Activated naive CD8-positive, alpha-beta T cell (primary cell): ENCODE data around the gene THY1.
"Not testable (repeated sequence)": the region's sequence is repeated elsewhere in the genome, so short reads cannot be mapped to it uniquely, and the experiment has no call there.

ENCODE experiments used
- H3K27ac Mint-ChIP-seq: one replicate; pipeline ENCODE4 v1.8.0; 2021; ENCODE audit warnings: mixed read lengths
- H3K27me3 Mint-ChIP-seq: one replicate; pipeline ENCODE4 v1.8.0; 2021; ENCODE audit warnings: mixed read lengths
- H3K36me3 Mint-ChIP-seq: one replicate; pipeline ENCODE4 v1.8.0; 2021; ENCODE audit warnings: mixed read lengths
- H3K4me1 Mint-ChIP-seq: one replicate; pipeline ENCODE4 v1.8.0; 2021; ENCODE audit warnings: low read depth, mixed read lengths
- H3K4me3 Mint-ChIP-seq: one replicate; pipeline ENCODE4 v1.8.0; 2021; ENCODE audit warnings: mild to moderate bottlenecking, mixed read lengths
- H3K9me3 Mint-ChIP-seq: one replicate; pipeline ENCODE4 v1.8.0; 2021; ENCODE audit warnings: low read depth, mixed read lengths

Gene THY1

DNA sequence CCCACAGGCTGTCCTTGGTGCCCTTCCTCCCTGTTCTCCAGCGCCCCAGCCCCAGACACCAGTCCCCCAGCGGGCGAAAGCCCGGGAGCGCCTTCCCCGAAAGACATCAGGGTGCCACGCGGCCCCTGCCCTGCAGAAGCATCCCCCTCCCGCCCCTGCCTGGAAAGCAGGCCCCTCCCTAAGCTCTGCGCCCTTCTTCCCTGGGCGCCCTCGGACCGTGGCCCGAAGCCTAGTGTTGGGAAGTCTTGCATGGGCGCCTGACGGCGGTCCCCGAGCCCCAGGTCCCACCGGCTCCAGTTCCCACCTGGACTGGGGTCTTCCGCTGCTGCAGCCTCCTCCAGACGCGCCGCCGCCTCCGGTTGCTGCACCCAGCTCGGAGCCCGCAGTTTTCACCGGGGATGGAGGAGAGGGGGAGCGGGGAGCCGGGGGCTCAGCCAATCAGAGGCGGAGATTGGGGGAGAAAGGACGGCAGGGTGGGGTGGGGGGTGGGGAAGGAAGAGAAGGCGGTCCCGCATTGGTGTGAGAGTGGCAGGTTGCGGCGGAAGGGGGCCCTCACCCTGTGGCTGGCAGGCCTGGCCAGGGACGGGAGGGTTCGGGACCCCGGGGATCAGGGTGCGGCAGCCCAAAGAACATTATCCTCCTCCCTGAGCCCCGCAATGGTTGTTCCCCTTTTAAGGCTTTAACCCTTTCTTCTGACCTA is at the start of gene THY1:
THY1 (minus strand) TSS at position 364 of the 700 bp plus-strand sequence. CDS start 2,267 bp downstream, outside the sequence.
- Mint-ChIP-seq H3K4me1 (peaks cover 25% of the 10 kb centered on the region), H3K27me3 (peaks cover 32% of the 10 kb centered on the region)

DNA sequence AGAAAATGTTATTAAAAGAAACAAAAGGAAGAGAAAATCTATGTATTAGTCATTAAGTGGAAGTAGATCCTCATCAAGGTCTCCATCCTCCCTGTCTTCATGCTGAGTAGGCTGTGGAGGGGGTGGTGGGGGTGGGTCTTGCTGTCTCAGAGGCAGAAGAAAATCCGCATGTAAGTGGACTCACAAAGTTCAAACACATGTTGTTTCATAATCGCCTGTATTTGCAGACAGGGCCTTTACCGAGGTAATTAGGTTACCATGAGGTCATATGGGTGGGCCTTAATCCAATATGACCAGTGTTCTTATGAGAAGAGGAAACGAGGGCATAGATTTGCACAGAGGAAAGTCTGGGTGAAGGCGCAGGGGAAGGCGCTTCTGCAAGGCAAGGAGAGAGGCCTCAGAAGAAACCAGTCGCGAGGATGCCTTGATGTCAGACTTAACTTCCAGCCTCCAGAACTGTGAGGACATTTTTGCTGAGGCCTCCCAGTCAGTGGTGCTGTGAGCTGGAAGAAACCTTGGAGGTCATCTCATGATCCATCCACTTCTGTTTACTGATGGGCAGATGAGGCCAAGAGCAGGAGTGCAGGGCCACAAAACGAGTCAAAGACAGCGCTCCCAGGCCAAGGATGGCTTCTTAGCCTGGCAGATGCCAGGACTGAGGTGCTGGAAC is 49.3 kb upstream of the THY1 start:
- Mint-ChIP-seq H3K27ac (no peak overlapping the region), H3K9me3 (peaks cover 7% of the 10 kb centered on the region), H3K4me3 (no peak overlapping the region), H3K4me1 (no peaks in the 10 kb centered on the region), H3K36me3 (peaks cover 3% of the 10 kb centered on the region), H3K27me3 (peaks cover 23% of the 10 kb centered on the region)

More for the DNA sequence above, at the start of gene THY1:
- H3K4me3 Mint-ChIP-seq = peak within 1 kb of the TSS; percentile 72
- no peaks in the 10 kb centered on the region for H3K9me3 Mint-ChIP-seq
- no peaks in the 10 kb centered on the region for H3K36me3 Mint-ChIP-seq
- H3K27ac Mint-ChIP-seq = no peak within 1 kb of the TSS

DNA sequence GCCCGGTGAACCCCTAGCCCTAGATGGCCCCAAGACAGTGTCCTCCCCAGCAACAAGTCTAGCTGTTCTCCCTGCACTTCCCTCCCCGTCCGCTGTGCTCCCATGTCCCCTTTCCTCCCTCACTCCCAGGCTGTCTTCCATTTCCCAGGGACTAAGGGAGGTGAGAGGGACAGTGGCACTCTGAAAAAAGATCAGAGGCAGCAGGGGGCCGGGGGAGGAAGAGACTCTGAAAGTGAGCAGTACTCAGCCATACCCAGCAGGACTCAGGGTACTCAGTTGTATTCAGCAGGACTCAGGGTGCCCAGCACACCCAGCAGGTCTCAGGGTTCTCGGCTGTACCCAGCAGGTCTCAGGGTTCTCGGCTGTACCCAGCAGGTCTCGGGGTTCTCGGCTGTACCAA is 48.4 kb upstream of the THY1 start:
- Mint-ChIP-seq H3K36me3 (peaks cover 6% of the 10 kb centered on the region), H3K4me1 (no peaks in the 10 kb centered on the region), H3K4me3 (no peak overlapping the region), H3K9me3 (peaks cover 17% of the 10 kb centered on the region), H3K27me3 (peaks cover 23% of the 10 kb centered on the region), H3K27ac (no peak overlapping the region)

- peaks cover 20% of the 10 kb centered on the region for H3K9me3 Mint-ChIP-seq
- H3K27me3 Mint-ChIP-seq = peaks cover 27% of the 10 kb centered on the region
- no peaks in the 10 kb centered on the region for H3K4me1 Mint-ChIP-seq
- H3K36me3 Mint-ChIP-seq = peaks cover 8% of the 10 kb centered on the region
- H3K27ac Mint-ChIP-seq = no peak overlapping the region
- no peak overlapping the region for H3K4me3 Mint-ChIP-seq
Measured at GRCh38 chr11:119470317-119471291, 47.6 kb upstream of the THY1 start.

- H3K4me3 Mint-ChIP-seq = no peak overlapping the region
Measured at GRCh38 chr11:119469506-119469905, 46.5 kb upstream of the THY1 start.

GRCh38 chr11:119468511-119468910 is 45.5 kb upstream of the THY1 start:
- Mint-ChIP-seq H3K4me3 (no peak overlapping the region), H3K9me3 (peaks cover 27% of the 10 kb centered on the region), H3K36me3 (peaks cover 8% of the 10 kb centered on the region), H3K27ac (no peak overlapping the region), H3K27me3 (peaks cover 23% of the 10 kb centered on the region), H3K4me1 (no peaks in the 10 kb centered on the region)

More at GRCh38 chr11:119469506-119469905, 46.5 kb upstream of the THY1 start:
- no peak overlapping the region for H3K27ac Mint-ChIP-seq
- H3K9me3 Mint-ChIP-seq = peaks cover 27% of the 10 kb centered on the region
- H3K36me3 Mint-ChIP-seq = peaks cover 8% of the 10 kb centered on the region
- no peaks in the 10 kb centered on the region for H3K4me1 Mint-ChIP-seq
- H3K27me3 Mint-ChIP-seq = peaks cover 27% of the 10 kb centered on the region

GRCh38 chr11:119461229-119461963 is 38.4 kb upstream of the THY1 start:
- Mint-ChIP-seq H3K4me3 (no peak overlapping the region), H3K27ac (no peak overlapping the region), H3K9me3 (peaks cover 11% of the 10 kb centered on the region), H3K4me1 (no peaks in the 10 kb centered on the region), H3K27me3 (peaks cover 9% of the 10 kb centered on the region), H3K36me3 (peaks cover 3% of the 10 kb centered on the region)

GRCh38 chr11:119460582-119460981 is 37.6 kb upstream of the THY1 start:
- Mint-ChIP-seq H3K27me3 (peaks cover 5% of the 10 kb centered on the region), H3K4me1 (no peaks in the 10 kb centered on the region), H3K27ac (no peak overlapping the region), H3K9me3 (peaks cover 7% of the 10 kb centered on the region), H3K4me3 (no peak overlapping the region), H3K36me3 (no peaks in the 10 kb centered on the region)

DNA sequence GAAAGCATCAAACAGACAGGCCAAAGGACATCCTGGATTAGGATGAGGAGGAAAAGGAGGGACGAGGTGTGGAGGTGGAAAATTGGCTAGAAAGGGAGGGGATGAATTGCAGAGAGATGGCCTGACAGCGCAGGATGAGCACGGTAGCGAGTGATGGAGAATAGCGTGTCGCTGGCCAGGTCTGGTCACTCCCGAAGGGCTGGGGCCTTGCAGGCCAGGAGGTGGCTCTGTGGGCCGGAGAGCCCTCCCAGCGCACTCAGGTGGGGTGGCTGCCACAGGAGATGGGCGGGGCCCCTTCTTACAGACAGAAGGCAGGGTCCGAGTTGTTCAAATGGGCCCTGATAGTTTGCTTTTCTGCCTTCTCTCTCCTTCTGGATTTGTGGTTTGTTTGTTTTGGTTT is 37.1 kb upstream of the THY1 start:
- H3K27me3 Mint-ChIP-seq = peaks cover 5% of the 10 kb centered on the region
- no peaks in the 10 kb centered on the region for H3K36me3 Mint-ChIP-seq
- no peaks in the 10 kb centered on the region for H3K4me1 Mint-ChIP-seq
- H3K27ac Mint-ChIP-seq = no peak overlapping the region
- H3K4me3 Mint-ChIP-seq = no peak overlapping the region
- peaks cover 2% of the 10 kb centered on the region for H3K9me3 Mint-ChIP-seq

DNA sequence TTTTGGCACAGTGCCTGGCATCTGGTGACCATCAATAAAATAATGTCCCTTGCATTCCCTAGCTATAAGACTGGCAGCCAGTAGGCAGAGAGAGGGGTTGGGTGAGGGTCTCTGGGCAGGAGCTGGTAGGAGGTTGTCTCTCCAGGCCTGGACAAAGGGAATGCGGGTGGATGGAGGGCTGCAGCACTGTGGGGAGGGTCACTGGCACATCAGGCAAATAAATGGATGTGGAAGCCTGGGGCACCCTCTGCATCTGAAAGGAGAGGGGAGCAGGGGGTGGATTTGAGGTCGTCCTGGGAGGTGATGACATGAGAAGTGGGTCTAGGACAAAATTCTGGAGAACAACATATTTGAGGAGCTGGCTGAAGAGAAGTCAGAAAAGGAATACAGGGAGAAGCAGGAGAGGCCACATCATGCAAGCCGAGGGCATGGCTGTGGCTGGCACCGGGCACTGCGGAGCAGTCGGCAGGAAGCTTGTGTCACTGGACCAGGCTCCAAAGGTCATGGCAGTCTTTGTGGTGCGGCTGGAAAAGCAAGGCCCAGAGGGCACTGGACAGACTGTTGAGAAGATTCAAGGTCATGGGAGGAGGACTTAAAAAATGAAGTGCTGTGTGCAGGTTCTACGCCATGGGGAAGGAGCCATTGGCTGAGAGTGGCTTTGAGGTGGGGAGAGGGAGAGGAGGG is 36.5 kb upstream of the THY1 start:
- Mint-ChIP-seq H3K4me3 (no peak overlapping the region), H3K27ac (no peak overlapping the region), H3K36me3 (no peaks in the 10 kb centered on the region), H3K4me1 (no peaks in the 10 kb centered on the region), H3K27me3 (peaks cover 5% of the 10 kb centered on the region), H3K9me3 (no peaks in the 10 kb centered on the region)

DNA sequence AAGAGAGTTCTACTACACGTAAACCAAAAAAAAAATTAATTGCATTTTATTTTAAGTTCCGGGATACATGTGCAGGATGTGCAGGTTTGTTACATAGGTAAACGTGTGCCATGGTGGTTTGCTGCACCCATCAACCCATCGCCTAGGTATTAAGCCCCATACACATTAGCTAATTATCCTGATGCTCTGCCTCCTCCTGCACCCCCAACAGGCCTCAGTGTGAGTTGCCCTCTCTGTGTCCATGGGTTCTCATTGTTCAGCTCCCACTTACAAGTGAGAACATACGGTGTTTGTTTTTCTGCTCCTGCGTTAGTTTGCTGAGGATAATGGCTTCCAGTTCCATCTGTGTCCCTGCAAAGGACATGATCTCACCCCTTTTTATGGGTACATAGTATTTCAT is 32.7 kb upstream of the THY1 start:
- H3K27ac Mint-ChIP-seq, H3K9me3 Mint-ChIP-seq, H3K4me3 Mint-ChIP-seq, H3K4me1 Mint-ChIP-seq, H3K36me3 Mint-ChIP-seq: not testable (repeated sequence)
- peaks cover 11% of the 10 kb centered on the region for H3K27me3 Mint-ChIP-seq

GRCh38 chr11:119455241-119455640 is 32.3 kb upstream of the THY1 start:
- not testable (repeated sequence) for H3K4me1 Mint-ChIP-seq, H3K4me3 Mint-ChIP-seq, H3K27ac Mint-ChIP-seq, H3K36me3 Mint-ChIP-seq, H3K9me3 Mint-ChIP-seq
- peaks cover 11% of the 10 kb centered on the region for H3K27me3 Mint-ChIP-seq

DNA sequence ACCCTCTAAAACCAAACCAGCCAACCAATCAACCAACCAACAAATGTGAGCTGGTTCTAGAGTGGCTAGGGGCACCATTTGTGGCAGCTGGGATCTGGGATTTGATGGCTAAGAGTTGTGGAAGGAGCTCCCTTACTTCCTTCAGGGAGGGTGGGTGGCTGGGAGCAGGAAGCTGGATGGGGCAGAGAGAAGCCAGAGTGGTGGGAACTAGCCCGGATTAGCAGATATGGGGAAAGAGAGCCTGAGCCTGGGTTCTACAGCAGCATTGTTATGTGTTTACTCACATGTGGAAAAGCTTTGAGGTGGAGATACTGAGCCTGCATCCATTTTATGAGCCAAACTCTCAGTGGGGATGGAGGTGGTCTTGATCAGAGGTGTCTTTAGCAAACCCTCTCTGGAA is 30.9 kb upstream of the THY1 start:
- Mint-ChIP-seq H3K27me3 (peaks cover 8% of the 10 kb centered on the region), H3K36me3 (peaks cover 2% of the 10 kb centered on the region), H3K27ac (no peak overlapping the region), H3K4me1 (no peaks in the 10 kb centered on the region), H3K4me3 (no peak overlapping the region), H3K9me3 (no peaks in the 10 kb centered on the region)
